GM12878 (cell line): ENCODE data around the gene LNX2. TPM values are rescaled to one million over a fixed set of nuclear protein-coding genes. Genes with fewer than 3 reads are reported as not detected.

Experiments used
- ATAC-seq: fragments of 200-7000 bp; cut with Tn5 transposase; 3 replicates; pipeline ENCODE4 v1.9.1; 2020; ENCODE audit warnings: mild to moderate bottlenecking, moderate library complexity
- BruUV-seq: library from RNA; stranded (reverse); fragments of 400-500 nt; replicated peaks from 2 replicates; lab custom pipeline; 2021; lab: Mats Ljungman, UMichigan
- CTCF ChIA-PET: fragments of 300-600 bp; sonication (Branson Sonifier 250); formaldehyde crosslinking; extraction: SDS; loops from one replicate; lab custom pipeline; 2021; ENCODE audit warnings: inconsistent platforms; lab: Yijun Ruan, JAX
- POLR2A ChIA-PET: fragments of 350-600 bp; formaldehyde crosslinking; extraction: SDS; loops from one replicate; lab custom pipeline; 2021; ENCODE audit warnings: inconsistent platforms; lab: Charles Lee
- RAD21 ChIA-PET: fragments of 300-600 bp; sonication (Branson Sonifier 250); formaldehyde crosslinking; loops from one replicate; lab custom pipeline; 2023; ENCODE audit warnings: antibody characterized with exemption; ENCODE audit not compliant: unreplicated experiment; lab: Charles Lee
- SMC1A ChIA-PET: fragments of 300-600 bp; sonication (Branson Sonifier 250); formaldehyde crosslinking; loops from one replicate; lab custom pipeline; 2023; ENCODE audit not compliant: unreplicated experiment, uncharacterized antibody; lab: Charles Lee
- DNase-seq: peaks from one replicate; pipeline ENCODE4 v3.0.0-alpha.2; 2011; ENCODE audit warnings: low read depth, low spot score
- FAIRE-seq: peaks from 3 replicates; lab custom pipeline; 2011; peaks lifted over from hg19 to GRCh38; lab: Jason Lieb, UNC
- H2AFZ ChIP-seq: 2 replicates; pipeline ENCODE4 v1.6.0; 2011; ENCODE audit warnings: low read depth, low read length, control low read depth; ENCODE audit not compliant: control insufficient read depth
- H3K27ac ChIP-seq: 2 replicates; pipeline ENCODE4 v1.5.1; 2011; ENCODE audit warnings: control low read depth; ENCODE audit not compliant: control insufficient read depth, insufficient read depth
- H3K27me3 ChIP-seq, 2 experiments: replicated peaks in 1 of 2; 2 replicates each; pipeline versions ENCODE4 v1.6.0 to v1.6.1; 2011; ENCODE audit warnings: low read length in 1 of 2; ENCODE audit not compliant: control insufficient read depth in 2 of 2, insufficient read depth in 2 of 2
- H3K36me3 ChIP-seq, 2 experiments: 2 replicates each; pipeline ENCODE4 v1.5.1; 2011; ENCODE audit warnings: low read length in 1 of 2; ENCODE audit not compliant: control insufficient read depth in 2 of 2, insufficient read depth in 2 of 2
- H3K4me1 ChIP-seq: 2 replicates; pipeline ENCODE4 v1.6.1; 2011; ENCODE audit warnings: mild to moderate bottlenecking, low read length, moderate library complexity, mixed read lengths; ENCODE audit not compliant: control insufficient read depth, insufficient read depth
- H3K4me2 ChIP-seq: 2 replicates; pipeline ENCODE4 v1.6.0; 2011; ENCODE audit warnings: control low read depth; ENCODE audit not compliant: control insufficient read depth, insufficient read depth
- H3K4me3 ChIP-seq: fragments of 200-600 bp; sonication (generic); 2 replicates; pipeline ENCODE4 v1.5.1; 2016
- H3K79me2 ChIP-seq: 2 replicates; pipeline ENCODE4 v1.6.0; 2011; ENCODE audit warnings: low read length; ENCODE audit not compliant: control insufficient read depth, insufficient read depth
- H3K9ac ChIP-seq: 2 replicates; pipeline ENCODE4 v1.8.0; 2011; ENCODE audit warnings: low read length, control low read depth, mixed read lengths; ENCODE audit not compliant: control insufficient read depth, insufficient read depth
- H3K9me3 ChIP-seq: replicated peaks from 3 replicates; pipeline ENCODE4 v1.5.1; 2011; ENCODE audit warnings: mild to moderate bottlenecking, low read length; ENCODE audit not compliant: control insufficient read depth, insufficient read depth
- H4K20me1 ChIP-seq: 2 replicates; pipeline ENCODE4 v1.6.0; 2011; ENCODE audit not compliant: control insufficient read depth, insufficient read depth
- ATF2 ChIP-seq: IDR thresholded peaks from 2 replicates; pipeline ENCODE4 v1.6.1; 2012; ENCODE audit warnings: low read length, inconsistent platforms
- ATF3 ChIP-seq: IDR thresholded peaks from 2 replicates; pipeline ENCODE4 v1.6.1; 2011; ENCODE audit warnings: low read depth, mild to moderate bottlenecking, low read length, moderate library complexity, borderline replicate concordance; ENCODE audit errors: extremely low read depth
- EGR1 ChIP-seq, 2 experiments: IDR thresholded peaks; 1 replicate in 1 of 2; 2 replicates in 1 of 2; pipeline ENCODE4 v1.6.1; 2011 to 2012; ENCODE audit warnings: low read depth in 2 of 2, low read length in 2 of 2, borderline replicate concordance in 1 of 2, mild to moderate bottlenecking in 1 of 2, moderate library complexity in 1 of 2
- JUNB ChIP-seq: IDR thresholded peaks from 2 replicates; pipeline ENCODE4 v1.6.1; 2016; ENCODE audit warnings: antibody characterized with exemption, mild to moderate bottlenecking
- RELA ChIP-seq: fragments of 450-650 bp; IDR thresholded peaks from 2 replicates; pipeline ENCODE4 v1.8.0; 2014; ENCODE audit warnings: borderline replicate concordance; ENCODE audit not compliant: partially characterized antibody
- SUPT20H ChIP-seq: IDR thresholded peaks from 2 replicates; pipeline ENCODE4 v1.6.1; 2011; ENCODE audit warnings: low read depth, mild to moderate bottlenecking, low read length, moderate library complexity, borderline replicate concordance; ENCODE audit not compliant: control insufficient read depth
- TCF12 ChIP-seq: IDR thresholded peaks from 2 replicates; pipeline ENCODE4 v1.6.1; 2011; ENCODE audit warnings: low read depth, mild to moderate bottlenecking, low read length
- WGBS: methylation state at CpG from one replicate; pipeline ENCODE4 v1.1.6; 2016; ENCODE audit warnings: low lambda C conversion rate; ENCODE audit not compliant: insufficient replicate concordance, insufficient coverage; ENCODE audit errors: missing lambda C conversion rate; 5-methylcytosine and 5-hydroxymethylcytosine counted together
- in situ Hi-C: fragments of 300-500 bp; cut with MboI; formaldehyde crosslinking; loops from 9 replicates; pipeline ENCODE4 v1.14.3; 2018; ENCODE audit warnings: mixed read lengths
- intact Hi-C: fragments of 100-400 bp; cut with micrococcal nuclease; formaldehyde crosslinking; loops from one replicate; pipeline ENCODE4 v1.14.2; 2022; ENCODE audit not compliant: unreplicated experiment
- polyA plus RNA-seq, 11 experiments: library from polyadenylated mRNA; depleted of rRNA in 4 of 11; unstranded in 6 of 11; stranded (reverse) in 5 of 11; fragments of >200 nt; fragmentation: Nextera tagmentation in 4 of 11; fragmentation: Illumina TruSeq in 1 of 11; extraction: Ambion mirVana in 4 of 11; extraction: Trizol in 1 of 11; gene quantifications; 1 replicate in 1 of 11; 2 replicates in 10 of 11; pipeline versions ENCODE4 v1.2.1 to v1.2.3, GENCODE V29; 2011 to 2016; ENCODE audit warnings: inconsistent platforms in 2 of 11, missing spikeins in 2 of 11, low read depth in 1 of 11
- total RNA-seq, 4 experiments: library from RNA; depleted of rRNA in 3 of 4; stranded (reverse); fragments of >200 nt in 3 of 4; fragmentation: Illumina TruSeq in 1 of 4; extraction: Trizol in 1 of 4; gene quantifications; 2 replicates each; pipeline versions ENCODE4 v1.2.1 to v1.2.3, GENCODE V29; 2013 to 2021

Gene LNX2
- total and polyA plus RNA-seq, 10 of the 15 experiments (the other 5 are each of a cell fraction or from before 2014, with no cell fraction given): 1.3 to 7.7 (median 4.4) TPM

GRCh38 chr13:27535546-27535945, 84.8 kb downstream of the LNX2 start:
- intact Hi-C loops: loop anchor here (10.0 kb wide), 1 partner anchor 161 kb away; no protein-coding TSS in a partner anchor
- H3K36me3 ChIP-seq: no peaks in the 10 kb centered on the region
- no peaks in the 10 kb centered on the region for H3K4me1 ChIP-seq
- no peak overlapping the region for H3K4me3 ChIP-seq
- no peak for ATAC-seq
- TF ChIP-seq TCF12 (no peak), ATF2 (no peak), SUPT20H (no peak), JUNB (no peak), ATF3 (no peak), EGR1 (IDR thresholded peaks at IDR 0.05; ENCODE audit: borderline replicate concordance in 1 of 2, low read depth in 2 of 2, low read length in 2 of 2) (no peak), RELA (no peak)
- DNase-seq: no peak
- no peak overlapping the region for H2AFZ ChIP-seq
- H3K9ac ChIP-seq: no peak overlapping the region
- ChIA-PET RAD21 (interaction anchor here (3.6 kb wide), 1 partner anchor 292 kb away, joined by 46 read pairs; no protein-coding TSS in a partner anchor), SMC1A (no interaction called here), POLR2A (no interaction called here), CTCF (interaction anchor here (0.7 to 1.8 kb wide), 3 partner anchors 12 to 291 kb away, joined by 3 to 6 read pairs (median 5); no protein-coding TSS in a partner anchor)
- no peaks in the 10 kb centered on the region for H4K20me1 ChIP-seq
- no peaks in the 10 kb centered on the region for H3K27me3 ChIP-seq
- no peak overlapping the region for H3K27ac ChIP-seq
- no peaks in the 10 kb centered on the region for H3K9me3 ChIP-seq
- H3K79me2 ChIP-seq: no peaks in the 10 kb centered on the region
- in situ Hi-C loops: loop anchor here (10.0 kb wide), 1 partner anchor 449 kb away; the partner anchor contains the start of gene URAD
- no TSS peak for BruUV-seq
- no peak overlapping the region for H3K4me2 ChIP-seq
- FAIRE-seq: no peak
- 60% methylated on average over 8 of the region's 8 CpGs for WGBS
